ENCODE data around the gene OR10P1.

OR10P1 gene

DNA sequence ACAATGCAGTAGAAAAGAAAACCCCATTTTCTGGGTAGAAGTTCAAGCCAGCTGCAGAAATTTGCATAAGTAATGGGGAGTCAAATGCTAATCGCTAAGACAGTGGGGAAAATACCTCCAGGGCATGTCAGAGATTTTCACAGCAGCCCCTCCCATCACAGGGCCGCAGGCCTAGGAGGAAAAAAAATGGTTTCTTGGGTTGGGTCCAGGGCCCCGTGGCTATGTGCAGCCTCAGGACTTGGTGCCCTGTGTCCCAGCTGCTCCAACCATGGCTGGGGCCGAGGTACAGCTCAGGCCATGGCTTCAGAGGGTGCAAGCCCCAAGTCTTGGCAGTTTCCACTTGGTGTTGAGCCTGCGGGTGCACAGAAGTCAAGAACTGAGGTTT lies 14.6 kb downstream of the OR10P1 start:
- DNase-seq (ENCODE audit: low read depth, low spot score), result no peak

DNA sequence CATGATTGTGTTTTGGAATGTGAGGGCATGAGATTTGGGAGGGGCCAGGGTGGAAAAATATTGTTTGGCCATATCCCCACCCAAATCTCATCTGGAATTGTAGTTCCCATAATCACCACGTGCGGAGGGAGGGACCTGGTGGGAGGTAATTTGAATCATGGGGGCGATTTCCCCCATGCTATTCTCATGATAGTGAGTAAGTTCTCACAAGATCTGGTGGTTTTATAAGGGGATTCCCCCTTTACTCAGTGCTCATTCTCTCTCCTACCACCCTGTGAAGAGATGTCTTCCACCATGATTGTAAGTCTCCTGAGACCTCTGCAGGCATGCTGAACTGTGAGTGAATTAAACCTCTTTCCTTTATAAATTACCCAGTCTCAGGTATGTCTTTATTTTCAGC lies 15.7 kb downstream of the OR10P1 start:
- DNase-seq (ENCODE audit: low read depth, low spot score), result no peak

DNA sequence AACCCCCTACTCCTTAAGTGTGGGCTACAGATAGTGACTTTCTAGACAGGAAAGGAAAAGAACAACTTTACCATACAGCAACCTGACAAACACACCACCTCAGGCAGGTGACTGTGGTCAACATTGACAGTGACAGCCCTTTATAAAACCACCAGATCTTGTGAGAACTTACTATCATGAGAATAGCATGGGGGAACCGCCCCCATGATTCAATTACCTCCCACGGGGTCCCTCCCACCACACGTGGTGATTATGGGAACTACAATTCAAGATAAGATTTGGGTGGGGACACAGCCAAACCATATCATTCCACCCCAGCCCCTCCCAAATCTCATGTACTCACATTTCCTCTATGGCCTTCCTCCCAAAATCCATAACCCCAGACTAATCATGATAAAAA lies 16.3 kb downstream of the OR10P1 start:
- no peak for DNase-seq (ENCODE audit: low read depth, low spot score)

DNA sequence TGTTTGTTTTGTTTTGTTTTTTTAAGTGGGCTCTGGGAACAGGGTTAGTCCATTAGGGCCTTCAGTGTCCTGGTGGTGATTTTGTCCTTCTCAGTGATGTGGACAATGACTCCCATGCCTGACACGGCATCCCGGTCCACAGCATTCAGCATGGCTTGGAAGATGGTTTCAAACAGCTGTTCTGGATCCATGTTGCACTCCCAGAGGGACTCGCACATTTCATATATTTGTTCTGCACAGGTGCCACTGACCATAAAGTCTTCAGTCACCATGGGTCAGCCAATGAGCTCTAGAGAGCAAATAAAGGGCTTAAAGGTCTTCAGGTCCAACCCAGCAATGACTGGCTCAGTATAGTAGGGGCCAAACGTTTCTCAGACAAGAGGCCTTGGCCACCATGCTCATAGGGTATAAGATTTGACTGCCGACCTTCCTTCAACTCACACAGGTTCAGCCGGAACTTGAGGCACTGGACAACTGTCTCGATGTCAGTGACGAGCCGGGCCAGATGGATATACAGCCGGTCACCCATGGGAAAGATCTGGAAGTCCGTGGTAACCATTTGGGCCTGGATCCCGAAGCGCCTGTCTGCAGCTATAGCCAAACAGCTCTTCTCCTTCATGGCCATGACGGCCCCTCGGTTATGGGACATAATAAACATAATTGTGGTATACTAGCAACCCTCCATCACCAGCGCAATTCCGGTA lies 18.0 kb downstream of the OR10P1 start:
- DNase-seq (ENCODE audit: low read depth, low spot score), result no peak

DNA sequence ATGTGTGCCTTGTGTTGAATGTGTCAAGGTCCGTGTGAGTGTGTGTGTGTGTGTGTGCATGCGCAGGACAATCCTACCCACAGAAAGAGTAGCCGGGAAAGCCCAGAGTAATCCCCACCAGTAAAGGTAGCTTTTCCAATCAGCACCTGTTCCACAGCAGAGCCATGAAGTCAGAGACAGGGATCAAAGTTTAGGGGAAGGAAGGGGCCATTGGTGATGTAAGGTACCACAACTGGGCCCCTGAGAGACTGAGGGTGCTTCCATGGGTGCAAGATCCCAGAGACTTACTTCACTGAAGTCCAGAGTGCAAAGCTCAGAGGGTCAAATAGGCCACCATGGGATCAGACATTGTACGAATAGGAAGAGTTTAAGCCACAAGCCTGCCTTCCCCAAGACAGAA lies 20.5 kb downstream of the OR10P1 start:
- DNase-seq (ENCODE audit: low read depth, low spot score), result no peak

DNA sequence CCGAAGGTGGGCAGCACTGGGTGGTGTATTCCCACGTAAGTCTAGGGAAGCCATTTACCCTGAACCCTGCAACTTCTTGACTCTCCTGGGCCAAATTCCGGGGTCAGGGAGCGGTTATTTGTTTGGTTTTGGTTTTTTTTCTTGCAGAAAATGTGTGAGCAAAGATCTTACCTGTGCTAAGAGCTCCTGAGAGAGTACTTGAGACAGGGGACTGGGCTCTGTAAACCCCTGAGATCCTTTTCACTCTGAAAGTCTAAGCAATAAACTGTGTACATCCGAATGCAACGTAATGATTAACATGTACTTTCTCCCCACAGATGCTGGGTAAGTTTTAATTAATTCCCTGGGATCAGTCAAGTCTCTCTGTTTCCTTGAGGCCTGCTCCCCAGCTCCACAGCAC lies 21.5 kb downstream of the OR10P1 start:
- no peak for DNase-seq (ENCODE audit: low read depth, low spot score)

DNA sequence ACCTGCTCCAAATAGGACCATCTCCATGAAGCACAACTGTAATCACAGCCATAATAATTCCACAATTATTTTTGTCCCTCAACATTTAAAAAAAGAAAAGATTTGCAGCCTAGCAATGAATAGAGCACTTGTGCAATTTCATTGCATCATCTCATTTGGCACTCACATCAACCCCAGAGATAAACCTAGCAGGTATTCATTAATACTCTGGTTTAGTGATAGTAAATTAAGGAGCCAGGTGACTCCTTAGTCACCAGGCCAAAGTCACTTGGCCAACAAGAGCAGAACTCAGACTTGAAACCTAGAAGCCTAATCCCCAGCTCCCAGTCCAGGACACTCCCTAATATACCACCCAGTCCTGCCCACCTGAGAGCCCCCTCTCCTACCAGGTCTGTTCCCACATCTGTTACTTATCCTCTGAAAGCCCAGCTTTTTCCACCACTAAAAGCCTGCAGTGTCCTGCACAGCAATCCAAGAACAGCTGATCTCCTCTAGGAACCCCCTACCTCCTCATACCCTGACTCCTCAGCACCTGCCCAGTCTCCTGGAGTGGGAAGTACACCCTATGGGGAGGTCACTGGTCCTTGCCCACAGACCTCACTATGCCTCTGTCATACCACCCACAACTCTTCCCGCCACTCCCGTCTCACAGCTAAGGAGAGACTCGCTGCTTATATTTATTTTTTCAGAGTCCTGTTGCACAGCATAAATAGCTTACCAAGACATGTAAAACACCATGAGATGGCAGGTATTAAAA lies 22.1 kb downstream of the OR10P1 start:
- no peak for DNase-seq (ENCODE audit: low read depth, low spot score)

DNA sequence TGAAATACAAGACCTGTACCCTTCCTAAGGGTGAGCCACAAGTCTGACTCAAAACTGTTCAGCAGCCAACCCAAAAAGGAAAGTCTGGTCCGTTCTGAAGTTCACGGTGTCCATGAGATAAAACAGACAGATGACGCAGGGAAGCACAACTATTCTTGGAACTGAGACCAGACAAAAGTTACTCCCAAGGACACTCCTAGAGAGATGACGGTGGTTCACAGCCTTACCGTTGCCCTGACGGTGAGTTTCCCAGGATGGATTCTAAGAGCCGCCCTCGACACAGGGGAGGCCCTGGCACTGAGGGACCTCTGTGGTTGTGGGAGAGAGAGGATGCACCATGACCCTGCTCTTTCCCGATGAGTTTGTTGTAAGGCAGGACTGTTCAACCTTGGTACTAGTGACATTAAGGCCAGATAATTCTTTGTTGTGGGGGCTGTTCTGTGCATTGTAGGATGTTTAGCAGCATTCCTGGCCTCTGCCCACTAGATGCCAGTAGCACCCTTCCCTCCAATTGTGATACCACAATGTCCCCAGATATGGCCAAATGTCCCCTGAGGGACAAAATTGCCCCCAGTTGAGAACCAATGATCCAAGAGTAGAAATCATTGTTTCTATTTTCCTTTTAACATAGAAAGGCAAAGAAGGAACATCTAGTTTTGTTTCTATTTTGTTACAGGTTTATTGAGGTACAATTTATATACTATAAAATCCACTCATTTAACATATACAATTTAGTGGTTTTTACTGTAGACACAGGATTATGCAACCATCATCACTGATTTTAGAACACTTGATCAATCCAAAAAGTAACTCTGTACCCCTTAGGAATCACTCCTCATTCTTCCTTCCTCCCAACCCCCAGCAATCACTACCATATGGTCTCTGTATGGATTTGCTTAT lies 23.0 kb downstream of the OR10P1 start:
- DNase-seq (ENCODE audit: low read depth, low spot score), result no peak

DNA sequence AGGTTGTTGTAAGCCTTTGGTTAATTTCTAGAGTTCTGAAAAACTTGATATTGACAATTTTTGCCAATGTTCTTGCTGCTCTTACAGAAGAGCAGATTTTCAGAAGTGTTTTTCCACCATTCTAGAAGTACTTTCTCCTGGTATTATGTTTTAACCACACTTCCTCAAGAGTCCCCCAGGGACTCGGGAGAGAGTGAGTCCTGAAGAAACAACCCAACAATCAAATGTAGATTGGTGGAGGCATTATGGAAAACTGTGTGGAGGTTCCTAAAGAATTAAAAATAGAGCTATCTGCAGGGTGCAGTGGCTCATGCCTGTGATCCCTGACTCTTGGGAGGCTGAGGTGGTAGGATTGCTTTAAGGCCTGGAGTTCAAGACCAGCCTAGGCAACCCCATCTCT lies 26.7 kb downstream of the OR10P1 start:
- DNase-seq (ENCODE audit: low read depth, low spot score), result no peak

DNA sequence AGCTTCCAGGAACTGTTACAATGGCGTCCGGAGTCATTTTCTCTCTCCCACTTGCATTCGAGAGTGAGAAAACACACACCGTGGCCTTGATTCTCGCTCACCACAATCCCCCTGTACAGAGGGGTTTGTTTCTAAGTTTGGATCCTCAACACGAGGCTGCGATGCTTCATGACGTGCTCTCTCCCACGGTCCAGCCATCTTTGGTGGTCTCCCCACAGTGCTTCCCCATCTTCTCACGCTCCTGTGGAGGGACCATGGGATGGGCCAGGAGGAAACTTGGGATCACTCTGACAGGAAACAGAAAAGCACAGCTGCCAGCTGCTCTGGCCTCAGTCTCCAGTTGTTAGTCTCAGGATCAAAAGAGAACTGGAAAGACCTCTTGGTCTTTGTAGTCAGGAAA lies 28.1 kb downstream of the OR10P1 start:
- DNase-seq (ENCODE audit: low read depth, low spot score), result no peak

DNA sequence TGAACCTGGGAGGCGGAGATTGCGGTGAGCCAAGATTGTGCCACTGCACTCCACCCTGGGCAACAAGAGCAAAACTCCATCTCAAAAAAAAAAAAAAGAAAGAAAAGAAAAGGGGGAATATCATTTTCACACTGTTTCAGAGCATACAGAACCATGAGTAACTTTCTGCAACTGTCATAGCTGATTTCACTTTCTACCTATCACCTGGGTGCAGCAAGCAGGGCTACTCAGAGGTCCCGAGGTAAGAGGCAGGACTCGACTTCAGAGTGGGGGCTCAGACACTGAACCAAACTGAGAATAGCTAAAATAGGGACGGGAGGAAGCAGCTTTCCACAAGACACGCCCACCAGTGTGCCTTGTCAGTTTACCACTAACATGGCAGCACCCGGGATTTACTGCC lies 29.8 kb downstream of the OR10P1 start:
- no peak for DNase-seq (ENCODE audit: low read depth, low spot score)

DNA sequence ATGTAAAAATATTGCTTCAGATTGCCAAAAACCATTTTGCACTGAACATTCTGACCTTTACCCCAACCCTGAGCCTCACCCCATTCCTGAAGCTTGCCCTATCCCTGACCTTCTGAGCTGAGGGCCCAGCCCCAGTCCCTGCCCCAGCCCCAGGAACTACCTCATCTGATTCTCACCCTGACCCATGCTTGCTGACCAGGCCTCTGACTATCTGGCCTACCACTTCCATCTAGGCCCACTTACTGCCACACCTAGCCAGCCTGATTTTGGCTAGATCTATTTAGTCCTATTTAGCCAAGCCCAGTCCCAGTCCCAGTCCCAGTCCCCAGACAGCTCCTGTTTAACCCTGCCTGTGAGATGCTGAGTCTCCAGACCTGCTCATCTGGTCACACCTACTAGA lies 33.6 kb downstream of the OR10P1 start:
- DNase-seq (ENCODE audit: low read depth, low spot score), result no peak

DNA sequence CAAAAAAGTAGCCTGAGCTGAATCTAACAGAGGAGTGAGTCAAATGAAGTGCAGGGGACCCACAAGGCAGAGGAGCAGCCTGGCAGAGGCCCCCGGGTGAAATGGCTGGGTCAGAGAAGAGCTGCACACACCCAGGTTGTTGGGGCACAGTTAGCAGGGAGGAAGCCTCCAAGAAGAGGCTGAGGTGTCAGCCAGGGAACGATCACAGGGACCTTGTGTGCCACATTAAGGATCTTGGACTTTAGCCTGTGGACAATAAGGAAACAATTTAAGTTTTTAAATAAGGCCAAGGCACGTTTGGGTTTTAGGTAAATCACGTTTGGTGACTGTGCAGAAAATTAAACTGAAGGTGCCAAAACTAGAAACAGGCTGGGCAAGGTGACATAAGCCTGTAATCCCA lies 35.1 kb downstream of the OR10P1 start:
- DNase-seq (ENCODE audit: low read depth, low spot score), result no peak

DNA sequence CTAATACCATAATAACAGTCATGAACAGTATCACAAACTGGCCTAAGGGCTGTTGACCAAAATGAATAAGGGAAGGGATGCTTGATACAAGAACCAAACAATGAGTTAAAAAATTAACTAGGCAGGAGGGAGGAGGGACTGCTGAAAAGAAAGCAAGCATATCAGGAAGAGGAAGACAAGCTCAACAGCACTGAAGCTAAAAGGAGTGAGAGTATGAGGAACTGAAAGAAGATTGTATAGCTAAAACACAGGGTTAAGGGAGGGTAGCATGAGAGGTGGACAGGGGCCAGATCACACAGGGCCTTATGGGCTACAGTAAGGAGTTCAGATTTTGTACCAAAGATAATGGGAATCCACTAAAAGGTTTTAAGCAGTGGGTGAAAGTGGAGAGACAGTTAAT lies 36.9 kb downstream of the OR10P1 start:
- no peak for DNase-seq (ENCODE audit: low read depth, low spot score)

DNA sequence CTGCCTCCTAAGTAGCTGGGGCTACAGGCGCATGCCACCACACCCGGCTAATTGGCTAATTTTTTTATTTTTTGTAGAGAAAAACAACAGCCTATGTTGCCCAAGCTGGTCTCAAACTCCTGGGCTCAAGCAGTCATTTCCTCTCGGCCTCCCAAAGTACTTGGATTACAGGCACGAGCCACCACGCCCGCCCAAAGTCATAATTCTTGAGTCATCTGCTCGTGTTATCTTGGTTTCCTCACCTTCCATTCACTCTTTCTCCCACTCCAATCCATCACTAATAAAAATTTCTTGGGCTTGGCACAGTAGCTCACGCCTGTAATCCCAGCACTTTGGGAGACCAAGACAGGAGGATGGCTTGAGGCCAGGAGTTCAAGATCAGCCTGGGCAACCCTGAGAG lies 39.0 kb downstream of the OR10P1 start:
- no peak for DNase-seq (ENCODE audit: low read depth, low spot score)

DNA sequence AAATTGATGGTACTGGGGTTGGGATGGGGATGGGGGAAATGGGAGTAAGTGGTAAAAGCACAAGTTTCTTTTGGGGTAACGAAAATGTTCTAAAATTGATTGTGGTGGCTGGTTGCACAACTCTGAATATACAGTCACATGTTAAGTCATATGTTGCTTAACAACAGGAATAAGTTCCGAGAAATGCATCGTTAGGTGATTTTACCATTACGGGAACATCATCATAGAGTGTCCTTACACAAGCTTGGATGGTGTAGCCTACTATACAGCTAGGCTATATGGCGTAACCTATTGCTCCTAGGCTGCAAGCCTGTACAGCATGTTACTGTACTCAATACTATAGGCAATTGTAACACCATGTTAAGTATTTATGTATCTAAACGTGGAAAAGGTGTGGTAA lies 40.0 kb downstream of the OR10P1 start:
- no peak for DNase-seq (ENCODE audit: low read depth, low spot score)

DNA sequence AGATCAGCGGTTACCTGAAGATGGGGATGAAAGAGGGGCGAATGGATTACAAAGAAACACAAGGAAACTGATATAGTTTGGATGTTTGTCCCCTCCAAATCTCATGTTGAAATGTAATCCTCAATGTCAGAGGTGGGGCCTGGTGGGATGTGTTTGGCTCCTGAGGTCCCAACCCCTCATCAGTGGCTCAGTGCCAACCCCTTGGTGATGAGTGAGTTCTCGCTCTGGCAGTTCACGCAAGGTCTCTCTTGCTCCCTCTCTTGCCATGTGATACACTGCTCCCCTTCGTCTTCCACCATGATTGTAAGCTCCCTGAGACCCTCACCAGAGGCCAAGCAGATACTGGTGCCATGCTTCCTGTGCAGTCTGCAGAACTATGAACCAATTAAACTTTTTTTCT lies 43.0 kb downstream of the OR10P1 start:
- no peak for DNase-seq (ENCODE audit: low read depth, low spot score)

DNA sequence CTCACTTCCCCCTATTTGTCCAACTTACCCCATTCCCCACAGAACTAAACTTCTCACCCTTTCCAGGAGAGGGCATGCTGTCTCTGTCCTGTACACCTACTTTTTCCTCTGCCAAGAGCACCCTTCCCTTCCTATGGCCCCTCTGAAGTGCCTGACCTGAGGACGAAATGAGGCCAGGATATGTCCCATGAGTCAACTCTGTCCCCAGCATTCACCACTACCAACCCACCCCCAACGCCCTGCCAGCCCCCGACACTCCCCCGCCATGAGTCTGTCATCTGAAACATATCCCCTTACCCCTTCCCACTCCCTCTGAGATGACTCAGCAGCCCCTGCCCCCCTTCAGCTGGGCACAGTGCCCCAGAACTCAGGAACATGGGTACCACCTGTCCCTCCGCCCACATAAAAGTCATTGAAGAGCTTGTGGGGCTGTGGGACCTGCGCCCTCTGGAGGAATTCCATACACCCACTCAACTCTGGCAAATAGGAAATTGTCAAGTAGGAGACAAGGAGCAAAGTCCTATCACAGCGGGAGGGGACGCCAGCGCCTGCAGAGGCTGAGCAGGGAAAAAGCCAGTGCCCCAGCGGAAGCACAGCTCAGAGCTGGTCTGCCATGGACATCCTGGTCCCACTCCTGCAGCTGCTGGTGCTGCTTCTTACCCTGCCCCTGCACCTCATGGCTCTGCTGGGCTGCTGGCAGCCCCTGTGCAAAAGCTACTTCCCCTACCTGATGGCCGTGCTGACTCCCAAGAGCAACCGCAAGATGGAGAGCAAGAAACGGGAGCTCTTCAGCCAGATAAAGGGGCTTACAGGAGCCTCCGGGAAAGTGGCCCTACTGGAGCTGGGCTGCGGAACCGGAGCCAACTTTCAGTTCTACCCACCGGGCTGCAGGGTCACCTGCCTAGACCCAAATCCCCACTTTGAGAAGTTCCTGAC lies 44.7 kb downstream of the OR10P1 start:
- no peak for DNase-seq (ENCODE audit: low read depth, low spot score)

DNA sequence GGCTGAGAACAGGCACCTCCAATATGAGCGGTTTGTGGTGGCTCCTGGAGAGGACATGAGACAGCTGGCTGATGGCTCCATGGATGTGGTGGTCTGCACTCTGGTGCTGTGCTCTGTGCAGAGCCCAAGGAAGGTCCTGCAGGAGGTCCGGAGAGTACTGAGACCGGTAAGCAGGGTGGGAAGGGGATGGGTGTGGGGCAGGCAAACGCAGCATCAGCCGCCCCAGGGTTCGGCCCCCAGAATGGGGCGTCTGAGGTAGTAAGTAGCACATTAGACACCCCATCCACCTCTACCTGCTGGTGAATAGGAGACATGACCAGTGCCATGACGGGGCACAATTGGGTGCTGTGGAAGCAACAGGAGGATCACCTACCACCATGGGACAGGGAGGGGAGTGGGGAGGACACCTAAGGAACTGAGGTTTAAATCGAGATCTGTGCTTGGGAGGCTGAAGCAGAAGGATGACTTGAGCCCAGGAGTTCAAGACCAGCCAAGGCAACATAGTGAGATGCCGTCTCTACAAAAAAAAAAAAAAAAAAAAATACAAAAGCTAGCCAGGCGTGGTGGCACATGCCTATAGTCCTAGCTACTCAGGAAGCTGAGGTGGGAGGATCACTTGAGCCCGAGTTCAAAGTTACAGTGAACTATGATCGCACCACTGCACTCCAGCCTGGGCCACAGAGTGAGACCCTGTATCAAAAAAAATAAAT lies 45.5 kb downstream of the OR10P1 start:
- no peak for DNase-seq (ENCODE audit: low read depth, low spot score)

DNA sequence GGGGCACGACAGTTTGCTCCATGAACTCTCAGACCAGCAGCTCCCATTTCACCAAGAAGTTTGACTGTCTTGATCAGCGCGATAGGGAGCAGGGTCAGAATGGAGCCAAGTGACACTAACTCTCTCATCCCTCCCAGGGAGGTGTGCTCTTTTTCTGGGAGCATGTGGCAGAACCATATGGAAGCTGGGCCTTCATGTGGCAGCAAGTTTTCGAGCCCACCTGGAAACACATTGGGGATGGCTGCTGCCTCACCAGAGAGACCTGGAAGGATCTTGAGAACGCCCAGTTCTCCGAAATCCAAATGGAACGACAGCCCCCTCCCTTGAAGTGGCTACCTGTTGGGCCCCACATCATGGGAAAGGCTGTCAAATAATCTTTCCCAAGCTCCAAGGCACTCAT lies 47.0 kb downstream of the OR10P1 start:
- no peak for DNase-seq (ENCODE audit: low read depth, low spot score)
